Progenitor cell of endocrine pancreas (in vitro differentiated cells): ENCODE measurements around the gene TDP1. TPM values are rescaled to one million over a fixed set of nuclear protein-coding genes. Genes with fewer than 3 reads are reported as not detected.

Experiments used
- DNase-seq: peaks from one replicate; pipeline ENCODE4 v3.0.0; 2021; ENCODE audit warnings: low spot score; ENCODE audit not compliant: unreplicated experiment
- H3K27ac Mint-ChIP-seq: 2 replicates; pipeline ENCODE4 v1.8.0; 2021; ENCODE audit warnings: mild to moderate bottlenecking, moderate library complexity, mixed read lengths
- H3K27me3 Mint-ChIP-seq: 2 replicates; pipeline ENCODE4 v1.8.0; 2021; ENCODE audit warnings: mixed read lengths
- H3K36me3 Mint-ChIP-seq: 2 replicates; pipeline ENCODE4 v1.8.0; 2022; ENCODE audit warnings: mixed read lengths; ENCODE audit not compliant: insufficient read depth
- H3K4me1 Mint-ChIP-seq: 2 replicates; pipeline ENCODE4 v1.8.0; 2021; ENCODE audit warnings: low read depth, mixed read lengths
- H3K4me3 Mint-ChIP-seq: 2 replicates; pipeline ENCODE4 v1.8.0; 2021; ENCODE audit warnings: low read depth, mild to moderate bottlenecking, moderate library complexity, mixed read lengths
- H3K9me3 Mint-ChIP-seq: 2 replicates; pipeline ENCODE4 v1.8.0; 2021; ENCODE audit warnings: low read depth, mixed read lengths
- CTCF ChIP-seq: fragments of 200-600 bp; sonication (generic); IDR thresholded peaks from one replicate; pipeline ENCODE4 v1.5.0; 2021; ENCODE audit warnings: antibody characterized with exemption, mild to moderate bottlenecking; ENCODE audit not compliant: unreplicated experiment
- total RNA-seq: library from RNA; stranded (reverse); gene quantifications from 2 replicates; pipeline ENCODE4 v1.2.1, GENCODE V29; 2021

The TDP1 gene
- total RNA-seq, 1 donor from 2014 or later: 45.9 TPM

- Mint-ChIP-seq H3K27ac (no peak overlapping the region), H3K4me3 (no peak overlapping the region), H3K27me3 (no peaks in the 10 kb centered on the region), H3K9me3 (no peaks in the 10 kb centered on the region), H3K36me3 (peaks cover 20% of the 10 kb centered on the region), H3K4me1 (no peaks in the 10 kb centered on the region)
- TF ChIP-seq CTCF: no peak
- DNase-seq: no peak
These were observed 33.1 kb downstream of the TDP1 start for GRCh38 chr14:89988787-89989186.

- H3K4me3 Mint-ChIP-seq: no peak overlapping the region
- peaks cover 26% of the 10 kb centered on the region for H3K36me3 Mint-ChIP-seq
- no peak for TF ChIP-seq CTCF
- no peak overlapping the region for H3K27ac Mint-ChIP-seq
- H3K9me3 Mint-ChIP-seq: no peaks in the 10 kb centered on the region
- no peaks in the 10 kb centered on the region for H3K4me1 Mint-ChIP-seq
- H3K27me3 Mint-ChIP-seq: no peaks in the 10 kb centered on the region
- DNase-seq: no peak
These were observed 34.5 kb downstream of the TDP1 start for GRCh38 chr14:89990218-89990617.

GRCh38 chr14:89990623-89991275 is 35.0 kb downstream of the TDP1 start:
- no peak for DNase-seq
- Mint-ChIP-seq H3K9me3 (no peaks in the 10 kb centered on the region), H3K36me3 (peaks cover 28% of the 10 kb centered on the region), H3K4me3 (no peak overlapping the region), H3K4me1 (no peaks in the 10 kb centered on the region), H3K27me3 (no peaks in the 10 kb centered on the region), H3K27ac (no peak overlapping the region)
- no peak for TF ChIP-seq CTCF

GRCh38 chr14:89992273-89992672 is 36.5 kb downstream of the TDP1 start:
- TF ChIP-seq CTCF: no peak
- Mint-ChIP-seq H3K36me3 (peaks cover 31% of the 10 kb centered on the region), H3K27me3 (no peaks in the 10 kb centered on the region), H3K4me1 (no peaks in the 10 kb centered on the region), H3K4me3 (no peak overlapping the region), H3K27ac (no peak overlapping the region), H3K9me3 (no peaks in the 10 kb centered on the region)
- no peak for DNase-seq

GRCh38 chr14:89996963-89997362 is 41.2 kb downstream of the TDP1 start:
- no peak for TF ChIP-seq CTCF
- H3K36me3 Mint-ChIP-seq: peaks cover 33% of the 10 kb centered on the region
- DNase-seq: no peak
- H3K9me3 Mint-ChIP-seq: no peaks in the 10 kb centered on the region
- H3K4me3 Mint-ChIP-seq: no peak overlapping the region
- no peak overlapping the region for H3K27ac Mint-ChIP-seq
- no peaks in the 10 kb centered on the region for H3K4me1 Mint-ChIP-seq
- no peaks in the 10 kb centered on the region for H3K27me3 Mint-ChIP-seq
